Measurements from ENCODE around the gene FIGLA. TPM values are rescaled to one million over a fixed set of nuclear protein-coding genes. Genes with fewer than 3 reads are reported as not detected.

FIGLA gene
- total and polyA plus RNA-seq, 2 donors (not counting 1 experiment from before 2014, with no cell fraction given), result not detected

DNA sequence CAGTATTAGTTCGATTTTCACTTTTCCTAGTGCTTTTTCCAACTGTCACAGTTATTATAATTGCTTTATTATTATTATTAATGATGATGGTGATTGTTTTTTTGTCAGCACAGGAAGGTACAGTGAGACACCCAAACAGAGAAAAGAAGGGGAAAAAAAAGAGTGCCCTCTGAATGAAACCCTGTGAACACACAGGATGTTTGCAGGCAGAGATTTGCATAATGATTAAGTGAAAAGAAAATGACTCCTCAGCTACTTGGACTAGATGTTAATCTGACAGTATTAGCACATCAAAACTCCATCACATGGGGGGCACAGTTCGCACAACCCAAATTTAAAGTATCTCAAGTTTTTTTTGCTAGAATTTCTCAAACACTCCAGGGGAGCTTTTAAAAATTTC is 55.4 kb downstream of the FIGLA start:
- Histone ChIP-seq H3K9ac (ENCODE audit: insufficient read depth, low read length) (no peak overlapping the region), H3K36me3 (ENCODE audit: control insufficient read depth, insufficient read depth, low read length) (no peaks in the 10 kb centered on the region), H3K4me1 (ENCODE audit: control insufficient read depth, extremely low read depth, insufficient read depth, low read length) (no peaks in the 10 kb centered on the region), H3K4me2 (ENCODE audit: extremely low read depth, insufficient read depth, low read length) (no peak overlapping the region), H2AFZ (ENCODE audit: low read length) (no peak overlapping the region), H3K79me2 (ENCODE audit: control insufficient read depth, insufficient read depth, low read length) (no peaks in the 10 kb centered on the region), H3K27ac (ENCODE audit: insufficient read depth, low read length) (no peak overlapping the region), H3K4me3 (replicated peaks in 1 of 4; ENCODE audit: control extremely low read depth in 1 of 4, insufficient read depth in 1 of 4, low read depth in 3 of 4, low read length in 4 of 4) (no peak overlapping the region), H3K9me3 (ENCODE audit: control insufficient read depth, insufficient read depth, low read depth, low read length) (no peaks in the 10 kb centered on the region), H3K27me3 (ENCODE audit: control insufficient read depth, insufficient read depth, low read length) (no peaks in the 10 kb centered on the region), H4K20me1 (ENCODE audit: control insufficient read depth, extremely low read depth, insufficient read depth, low read length) (no peaks in the 10 kb centered on the region)
- no peak for DNase-seq (ENCODE audit: low read depth in 2 of 2)
- TF ChIP-seq, protein P1, sequence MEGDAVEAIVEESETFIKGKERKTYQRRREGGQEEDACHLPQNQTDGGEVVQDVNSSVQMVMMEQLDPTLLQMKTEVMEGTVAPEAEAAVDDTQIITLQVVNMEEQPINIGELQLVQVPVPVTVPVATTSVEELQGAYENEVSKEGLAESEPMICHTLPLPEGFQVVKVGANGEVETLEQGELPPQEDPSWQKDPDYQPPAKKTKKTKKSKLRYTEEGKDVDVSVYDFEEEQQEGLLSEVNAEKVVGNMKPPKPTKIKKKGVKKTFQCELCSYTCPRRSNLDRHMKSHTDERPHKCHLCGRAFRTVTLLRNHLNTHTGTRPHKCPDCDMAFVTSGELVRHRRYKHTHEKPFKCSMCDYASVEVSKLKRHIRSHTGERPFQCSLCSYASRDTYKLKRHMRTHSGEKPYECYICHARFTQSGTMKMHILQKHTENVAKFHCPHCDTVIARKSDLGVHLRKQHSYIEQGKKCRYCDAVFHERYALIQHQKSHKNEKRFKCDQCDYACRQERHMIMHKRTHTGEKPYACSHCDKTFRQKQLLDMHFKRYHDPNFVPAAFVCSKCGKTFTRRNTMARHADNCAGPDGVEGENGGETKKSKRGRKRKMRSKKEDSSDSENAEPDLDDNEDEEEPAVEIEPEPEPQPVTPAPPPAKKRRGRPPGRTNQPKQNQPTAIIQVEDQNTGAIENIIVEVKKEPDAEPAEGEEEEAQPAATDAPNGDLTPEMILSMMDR (conservative IDR thresholded peaks at IDR 0.05 in 1 of 2, IDR thresholded peaks at IDR 0.05 in 1 of 2; ENCODE audit: low read depth in 1 of 2, low read length in 2 of 2), result no peak
- TF ChIP-seq EZH2 (IDR thresholded peaks at IDR 0.05; ENCODE audit: low read length, missing control alignments), result no peak

DNA sequence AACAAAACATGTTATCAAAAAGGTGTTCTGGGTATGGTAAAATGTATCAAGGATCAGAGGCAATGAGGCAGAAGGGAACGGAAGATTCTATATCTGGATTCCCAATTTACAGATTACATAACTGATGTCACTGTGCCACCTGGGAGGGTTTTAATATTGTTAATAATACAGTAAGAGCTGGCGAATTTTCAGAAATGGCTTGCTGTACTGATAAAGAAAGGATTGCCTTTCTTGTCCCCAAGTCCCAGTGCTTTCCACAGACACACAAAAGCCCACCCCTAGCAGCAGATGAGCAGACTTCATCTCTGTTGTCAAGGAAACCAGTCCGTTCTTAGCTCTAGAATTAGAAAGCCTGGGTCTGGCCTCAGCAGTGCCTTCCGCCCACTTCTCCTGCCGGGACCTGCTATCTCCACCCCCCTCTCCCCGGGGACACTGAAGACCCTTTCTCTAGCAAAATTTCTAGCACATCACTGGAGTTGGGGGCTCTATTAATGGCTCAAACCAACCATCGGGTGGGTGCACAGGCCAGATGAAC is 56.7 kb downstream of the FIGLA start:
- no peak overlapping the region for H2AFZ ChIP-seq (ENCODE audit: low read length)
- H4K20me1 ChIP-seq (ENCODE audit: control insufficient read depth, extremely low read depth, insufficient read depth, low read length), result no peaks in the 10 kb centered on the region
- no peak overlapping the region for H3K9ac ChIP-seq (ENCODE audit: insufficient read depth, low read length)
- H3K9me3 ChIP-seq (ENCODE audit: control insufficient read depth, insufficient read depth, low read depth, low read length), result no peaks in the 10 kb centered on the region
- no peak overlapping the region for H3K27ac ChIP-seq (ENCODE audit: insufficient read depth, low read length)
- no peak overlapping the region for H3K4me2 ChIP-seq (ENCODE audit: extremely low read depth, insufficient read depth, low read length)
- H3K36me3 ChIP-seq (ENCODE audit: control insufficient read depth, insufficient read depth, low read length), result no peaks in the 10 kb centered on the region
- no peak for DNase-seq (ENCODE audit: low read depth in 2 of 2)
- no peak for TF ChIP-seq EZH2 (IDR thresholded peaks at IDR 0.05; ENCODE audit: low read length, missing control alignments)
- TF ChIP-seq, protein P1 (conservative IDR thresholded peaks at IDR 0.05 in 1 of 2, IDR thresholded peaks at IDR 0.05 in 1 of 2; ENCODE audit: low read depth in 1 of 2, low read length in 2 of 2), result no peak
- no peaks in the 10 kb centered on the region for H3K27me3 ChIP-seq (ENCODE audit: control insufficient read depth, insufficient read depth, low read length)
- H3K4me1 ChIP-seq (ENCODE audit: control insufficient read depth, extremely low read depth, insufficient read depth, low read length), result no peaks in the 10 kb centered on the region
- H3K79me2 ChIP-seq (ENCODE audit: control insufficient read depth, insufficient read depth, low read length), result no peaks in the 10 kb centered on the region
- H3K4me3 ChIP-seq (replicated peaks in 1 of 4; ENCODE audit: control extremely low read depth in 1 of 4, insufficient read depth in 1 of 4, low read depth in 3 of 4, low read length in 4 of 4), result no peak overlapping the region

DNA sequence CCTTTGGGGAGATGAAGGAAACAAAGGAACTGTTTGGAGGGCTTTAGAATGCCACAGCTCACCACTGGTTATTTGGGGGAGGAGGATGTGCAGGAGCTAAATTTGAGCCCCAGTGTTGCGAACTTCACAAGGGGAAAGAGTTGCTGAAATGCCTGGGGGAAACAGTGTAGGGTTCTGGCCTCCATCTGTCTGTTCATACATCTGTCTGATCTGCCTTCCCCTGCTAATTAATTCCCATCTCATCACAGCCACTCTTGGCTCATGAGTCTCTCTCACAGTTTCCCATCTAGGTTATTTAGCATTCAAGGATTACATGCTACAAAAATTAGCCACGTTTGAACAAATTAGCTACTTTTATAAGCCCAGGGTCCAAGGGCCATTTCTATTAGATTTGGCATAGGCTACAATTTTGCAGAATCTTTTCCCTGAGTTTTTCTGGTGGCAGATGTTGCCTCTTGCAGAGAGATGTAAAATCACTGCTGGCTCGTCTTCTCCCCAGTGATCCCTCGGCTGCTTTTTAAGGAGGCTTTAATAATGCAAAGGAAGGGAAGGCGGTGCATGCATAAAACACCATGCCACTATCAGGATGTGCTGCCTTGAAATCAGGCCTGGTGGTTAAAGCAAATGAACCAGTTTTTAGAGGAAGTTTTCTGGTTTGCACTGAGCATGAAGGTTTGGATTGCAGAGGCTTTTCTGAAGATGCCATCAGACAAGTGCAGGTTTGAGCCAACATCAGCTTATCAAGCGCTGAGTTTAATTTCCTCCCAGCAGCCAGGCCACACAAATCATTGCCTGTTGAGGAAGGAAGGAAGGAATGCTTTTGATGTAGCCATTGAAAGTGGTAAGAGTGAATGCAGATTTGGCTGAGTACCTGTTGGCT is 57.4 kb downstream of the FIGLA start:
- Histone ChIP-seq H4K20me1 (ENCODE audit: control insufficient read depth, extremely low read depth, insufficient read depth, low read length) (no peaks in the 10 kb centered on the region), H3K27ac (ENCODE audit: insufficient read depth, low read length) (no peak overlapping the region), H2AFZ (ENCODE audit: low read length) (no peak overlapping the region), H3K4me1 (ENCODE audit: control insufficient read depth, extremely low read depth, insufficient read depth, low read length) (no peaks in the 10 kb centered on the region), H3K9me3 (ENCODE audit: control insufficient read depth, insufficient read depth, low read depth, low read length) (no peaks in the 10 kb centered on the region), H3K36me3 (ENCODE audit: control insufficient read depth, insufficient read depth, low read length) (no peaks in the 10 kb centered on the region), H3K9ac (ENCODE audit: insufficient read depth, low read length) (no peak overlapping the region), H3K27me3 (ENCODE audit: control insufficient read depth, insufficient read depth, low read length) (no peaks in the 10 kb centered on the region), H3K4me2 (ENCODE audit: extremely low read depth, insufficient read depth, low read length) (no peak overlapping the region), H3K79me2 (ENCODE audit: control insufficient read depth, insufficient read depth, low read length) (no peaks in the 10 kb centered on the region), H3K4me3 (replicated peaks in 1 of 4; ENCODE audit: control extremely low read depth in 1 of 4, insufficient read depth in 1 of 4, low read depth in 3 of 4, low read length in 4 of 4) (no peak overlapping the region)
- TF ChIP-seq EZH2 (IDR thresholded peaks at IDR 0.05; ENCODE audit: low read length, missing control alignments), result no peak
- TF ChIP-seq, protein P1 (conservative IDR thresholded peaks at IDR 0.05 in 1 of 2, IDR thresholded peaks at IDR 0.05 in 1 of 2; ENCODE audit: low read depth in 1 of 2, low read length in 2 of 2), result no peak
- DNase-seq (ENCODE audit: low read depth in 2 of 2), result no peak
